GM19467 (cell line): ENCODE data around the gene ALPK3.
"Not testable (repeated sequence)": the region's sequence is repeated elsewhere in the genome, so short reads cannot be mapped to it uniquely, and the experiment has no call there.

Experiments used
- ATAC-seq: cut with Tn5 transposase; IDR thresholded peaks from one replicate; pipeline ENCODE4 v1.9.1; 2021; ENCODE audit warnings: mild to moderate bottlenecking, moderate library complexity; ENCODE audit not compliant: unreplicated experiment

Gene ALPK3

GRCh38 chr15:84844964-84845363 lies 27.8 kb downstream of the ALPK3 start:
- no peak for ATAC-seq

GRCh38 chr15:84845631-84846030 lies 28.5 kb downstream of the ALPK3 start:
- not testable (repeated sequence) for ATAC-seq

- ATAC-seq, result no peak
These were observed 29.1 kb downstream of the ALPK3 start for GRCh38 chr15:84846269-84846668.

- no peak for ATAC-seq
These were observed 30.2 kb downstream of the ALPK3 start for GRCh38 chr15:84847382-84847781.

GRCh38 chr15:84852212-84852611 lies 35.1 kb downstream of the ALPK3 start:
- ATAC-seq, result no peak

GRCh38 chr15:84855136-84855535 lies 38.0 kb downstream of the ALPK3 start:
- no peak for ATAC-seq

GRCh38 chr15:84855765-84856164 lies 38.6 kb downstream of the ALPK3 start:
- ATAC-seq, result no peak

- ATAC-seq, result no peak
These were observed 39.7 kb downstream of the ALPK3 start for GRCh38 chr15:84856731-84857417.

GRCh38 chr15:84857418-84858004 lies 40.4 kb downstream of the ALPK3 start:
- ATAC-seq, result no peak

GRCh38 chr15:84858231-84858630 lies 41.1 kb downstream of the ALPK3 start:
- ATAC-seq, result no peak

- no peak for ATAC-seq
These were observed 42.0 kb downstream of the ALPK3 start for GRCh38 chr15:84859144-84859543.

- ATAC-seq, result no peak
These were observed 42.5 kb downstream of the ALPK3 start for GRCh38 chr15:84859651-84860050.

- no peak for ATAC-seq
These were observed 44.6 kb downstream of the ALPK3 start for GRCh38 chr15:84861781-84862180.

- no peak for ATAC-seq
These were observed 45.2 kb downstream of the ALPK3 start for GRCh38 chr15:84862214-84862975.

- ATAC-seq, result no peak
These were observed 46.6 kb downstream of the ALPK3 start for GRCh38 chr15:84863565-84864443.

- no peak for ATAC-seq
These were observed 47.3 kb downstream of the ALPK3 start for GRCh38 chr15:84864444-84864795.

- ATAC-seq, result no peak
These were observed 48.0 kb downstream of the ALPK3 start for GRCh38 chr15:84865074-84865569.

GRCh38 chr15:84868037-84868880 lies 51.1 kb downstream of the ALPK3 start:
- ATAC-seq, result no peak

GRCh38 chr15:84869510-84869909 lies 52.4 kb downstream of the ALPK3 start:
- ATAC-seq, result no peak

- no peak for ATAC-seq
These were observed 54.4 kb downstream of the ALPK3 start for GRCh38 chr15:84871428-84871985.
